Measurements from ENCODE around the gene ZNF892. TPM values are rescaled to one million over a fixed set of nuclear protein-coding genes. Genes with fewer than 3 reads are reported as not detected.

ZNF892 gene
- total RNA-seq, 1 donor: 4.9 TPM

DNA sequence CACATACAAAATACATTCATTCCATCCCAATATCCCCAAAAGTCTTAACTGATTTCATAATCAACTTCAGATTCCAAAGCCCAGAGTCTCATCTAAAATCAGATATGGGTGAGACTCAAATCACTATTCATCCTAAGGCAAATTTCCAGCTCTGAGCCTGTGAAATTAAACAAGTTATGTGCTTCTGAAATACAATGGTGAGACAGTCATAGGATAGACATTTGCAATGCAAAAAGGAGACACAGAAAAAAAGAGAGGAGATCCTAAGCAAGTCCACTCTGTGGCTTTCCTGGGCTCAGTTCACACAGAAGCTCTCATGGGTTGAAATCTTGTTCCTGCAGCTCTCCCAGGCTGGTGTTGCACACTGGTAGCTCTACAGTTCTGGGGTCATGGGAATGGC is 18.3 kb downstream of the ZNF892 start:
- no peak for TF ChIP-seq CTCF (IDR thresholded peaks at IDR 0.05; ENCODE audit: insufficient read depth, low read length)
- DNase-seq (ENCODE audit: low read depth): no peak
- H3K4me3 ChIP-seq (ENCODE audit: low read depth, low read length): no peak overlapping the region

DNA sequence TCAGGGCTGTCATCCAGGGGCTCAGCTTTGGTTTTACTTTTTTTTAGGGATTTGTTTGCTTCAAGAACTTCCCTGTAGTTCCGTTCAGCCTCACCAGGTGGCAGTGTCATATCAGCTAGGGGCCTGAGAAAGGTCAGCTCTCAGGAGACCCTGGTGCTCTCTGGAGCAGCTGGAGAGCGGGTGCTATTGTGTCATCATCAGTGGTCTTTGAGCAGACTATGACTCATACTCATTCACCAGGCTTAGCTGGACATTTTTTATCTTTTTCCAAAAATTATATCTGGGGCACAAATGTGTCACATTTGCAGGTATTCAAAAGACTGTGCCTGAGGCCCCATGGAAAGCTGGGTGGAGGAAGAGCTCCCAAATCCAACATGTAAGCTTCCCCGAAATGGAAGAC is 24.4 kb downstream of the ZNF892 start:
- TF ChIP-seq CTCF (IDR thresholded peaks at IDR 0.05; ENCODE audit: insufficient read depth, low read length): peak; percentile 83
- H3K4me3 ChIP-seq (ENCODE audit: low read depth, low read length): no peak overlapping the region
- peak; percentile 68 for DNase-seq (ENCODE audit: low read depth)

DNA sequence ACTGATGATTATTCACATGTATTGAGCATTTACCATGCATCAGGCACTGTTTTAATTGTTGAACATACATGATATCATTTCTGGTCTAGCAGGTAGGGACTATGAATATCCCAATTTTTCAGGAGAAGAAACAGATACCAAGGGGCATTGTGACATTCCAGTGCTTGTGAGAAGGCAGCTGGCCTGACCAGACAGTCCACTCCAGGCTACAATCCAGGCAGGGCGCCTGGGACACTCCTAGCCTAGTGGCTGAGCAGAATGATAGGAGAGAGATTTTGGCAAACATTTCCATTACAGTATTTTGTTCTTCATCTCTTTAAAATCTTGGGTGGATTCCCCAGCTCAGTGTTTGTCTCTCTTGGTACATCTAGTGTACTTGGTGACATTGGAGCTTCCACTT is 24.9 kb downstream of the ZNF892 start:
- TF ChIP-seq CTCF (IDR thresholded peaks at IDR 0.05; ENCODE audit: insufficient read depth, low read length): no peak
- no peak overlapping the region for H3K4me3 ChIP-seq (ENCODE audit: low read depth, low read length)
- DNase-seq (ENCODE audit: low read depth): no peak

DNA sequence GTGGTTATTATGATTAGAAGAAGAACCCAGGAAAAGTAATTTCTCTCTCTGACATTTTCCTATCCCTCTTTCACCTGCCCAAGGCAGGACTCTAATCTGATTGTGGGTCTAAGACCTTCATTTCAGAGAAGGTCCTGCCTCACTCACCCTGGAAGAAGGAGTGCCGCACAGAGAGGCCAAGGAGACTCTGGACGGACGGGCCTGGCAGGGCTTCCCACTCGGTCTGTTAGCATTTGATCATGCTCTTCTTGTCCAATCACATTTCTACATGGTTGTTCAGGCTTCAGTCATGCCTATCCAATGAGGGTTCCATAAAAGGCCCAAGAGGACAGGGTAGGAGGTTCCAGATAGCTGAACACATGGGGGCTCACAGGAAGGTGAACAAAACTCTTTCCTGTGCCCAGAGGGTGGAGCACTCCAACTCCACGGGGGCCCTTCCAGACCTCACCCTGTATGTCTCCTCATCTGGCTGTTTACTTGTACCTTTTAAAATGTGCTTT is 27.0 kb downstream of the ZNF892 start:
- no peak for DNase-seq (ENCODE audit: low read depth)
- no peak overlapping the region for H3K4me3 ChIP-seq (ENCODE audit: low read depth, low read length)
- TF ChIP-seq CTCF (IDR thresholded peaks at IDR 0.05; ENCODE audit: insufficient read depth, low read length): no peak

GRCh38 chr2:95234816-95235215 is 27.5 kb downstream of the ZNF892 start:
- DNase-seq (ENCODE audit: low read depth): no peak
- H3K4me3 ChIP-seq (ENCODE audit: low read depth, low read length): no peak overlapping the region
- no peak for TF ChIP-seq CTCF (IDR thresholded peaks at IDR 0.05; ENCODE audit: insufficient read depth, low read length)

- no peak for DNase-seq (ENCODE audit: low read depth)
- H3K4me3 ChIP-seq (ENCODE audit: low read depth, low read length): no peak overlapping the region
- TF ChIP-seq CTCF (IDR thresholded peaks at IDR 0.05; ENCODE audit: insufficient read depth, low read length): no peak
Observed at GRCh38 chr2:95238131-95238530, 30.8 kb downstream of the ZNF892 start.

DNA sequence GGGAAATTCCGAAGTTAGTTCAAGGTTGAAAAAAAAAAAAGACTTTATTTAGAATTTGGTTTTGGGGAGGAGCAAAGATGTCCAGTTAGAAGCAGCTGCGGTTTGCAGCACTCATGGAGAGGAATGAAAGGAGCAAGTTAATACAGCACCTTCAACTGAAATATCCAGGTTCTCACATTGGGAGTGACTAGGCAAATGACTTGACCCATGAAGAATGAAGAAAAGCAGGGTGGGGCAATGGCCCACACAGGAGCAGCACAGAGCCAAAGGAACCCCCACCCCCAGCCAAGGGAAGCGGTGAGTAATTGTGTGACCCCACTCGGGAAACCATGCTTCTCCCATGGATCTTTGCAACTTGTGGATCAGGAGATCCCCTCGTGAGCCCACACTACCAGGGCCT is 32.8 kb downstream of the ZNF892 start:
- TF ChIP-seq CTCF (IDR thresholded peaks at IDR 0.05; ENCODE audit: insufficient read depth, low read length): no peak
- no peak overlapping the region for H3K4me3 ChIP-seq (ENCODE audit: low read depth, low read length)
- no peak for DNase-seq (ENCODE audit: low read depth)
